Type B pancreatic cell (in vitro differentiated cells): ENCODE measurements around the gene HLA-C. TPM values are rescaled to one million over a fixed set of nuclear protein-coding genes. Genes with fewer than 3 reads are reported as not detected.

Experiments used
- DNase-seq: peaks from one replicate; pipeline ENCODE4 v3.0.0; 2021; ENCODE audit warnings: mixed read lengths; ENCODE audit not compliant: unreplicated experiment; ENCODE audit errors: extremely low spot score
- H3K27ac Mint-ChIP-seq: 2 replicates; pipeline ENCODE4 v1.8.0; 2021; ENCODE audit warnings: mild to moderate bottlenecking, mixed read lengths
- H3K27me3 Mint-ChIP-seq: 2 replicates; pipeline ENCODE4 v1.8.0; 2021; ENCODE audit warnings: mixed read lengths
- H3K36me3 Mint-ChIP-seq: 2 replicates; pipeline ENCODE4 v1.8.0; 2021; ENCODE audit warnings: mixed read lengths
- H3K4me1 Mint-ChIP-seq: one replicate; pipeline ENCODE4 v1.8.0; 2021; ENCODE audit warnings: mixed read lengths; ENCODE audit not compliant: unreplicated experiment
- H3K4me3 Mint-ChIP-seq: 2 replicates; pipeline ENCODE4 v1.8.0; 2021; ENCODE audit warnings: mild to moderate bottlenecking, mixed read lengths
- H3K9me3 Mint-ChIP-seq: 2 replicates; pipeline ENCODE4 v1.8.0; 2021; ENCODE audit warnings: mixed read lengths
- total RNA-seq: library from RNA; stranded (reverse); gene quantifications from 2 replicates; pipeline ENCODE4 v1.2.1, GENCODE V29; 2021; ENCODE audit warnings: low replicate concordance
- TF ChIP-seq, protein P1 (sequence below): fragments of 200-600 bp; sonication (generic); conservative IDR thresholded peaks from 2 replicates; pipeline ENCODE4 v1.5.0; 2021; ENCODE audit warnings: antibody characterized with exemption, mild to moderate bottlenecking

Gene HLA-C
- total RNA-seq, 1 donor from 2014 or later = 188 TPM

DNA sequence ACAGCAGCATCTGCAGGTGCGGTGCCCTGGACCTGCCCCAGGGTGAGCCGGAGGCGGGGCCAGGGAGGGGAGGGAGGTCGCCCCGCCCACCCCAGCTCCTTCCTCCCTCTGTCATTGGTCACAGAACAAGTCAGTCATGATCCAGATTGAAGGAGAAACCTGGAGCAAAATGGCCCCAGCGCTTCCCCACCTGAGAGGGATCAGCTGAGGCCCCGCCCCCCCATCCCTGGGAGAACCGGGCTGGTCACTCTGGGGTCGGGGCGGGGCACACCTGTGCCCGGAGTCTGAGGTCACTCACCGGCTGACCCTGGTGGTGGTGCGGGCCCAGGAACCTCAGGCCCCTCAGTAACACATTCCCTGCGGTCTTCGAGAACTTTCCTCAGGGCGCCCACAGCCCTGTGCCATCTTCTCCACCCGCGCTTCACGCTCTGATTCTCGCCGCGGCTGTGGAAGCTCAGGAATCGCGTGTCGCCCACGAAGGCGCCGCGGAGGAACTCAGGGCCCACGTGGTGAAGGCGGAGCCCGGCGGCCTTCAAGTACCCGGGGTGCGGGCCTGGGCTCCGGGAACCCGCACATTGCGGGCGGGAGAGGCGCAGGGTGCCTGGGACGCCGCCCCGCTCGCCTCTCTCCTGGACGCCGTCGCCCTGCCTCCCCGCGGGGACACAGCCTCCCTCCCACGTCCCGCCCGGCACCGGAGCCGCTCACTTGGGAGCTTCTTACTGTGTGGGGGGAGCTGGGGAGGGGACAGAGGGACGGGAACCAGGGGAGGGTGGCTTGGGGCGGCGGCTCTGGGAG is 36.4 kb upstream of the HLA-C start:
- TF ChIP-seq, protein P1, sequence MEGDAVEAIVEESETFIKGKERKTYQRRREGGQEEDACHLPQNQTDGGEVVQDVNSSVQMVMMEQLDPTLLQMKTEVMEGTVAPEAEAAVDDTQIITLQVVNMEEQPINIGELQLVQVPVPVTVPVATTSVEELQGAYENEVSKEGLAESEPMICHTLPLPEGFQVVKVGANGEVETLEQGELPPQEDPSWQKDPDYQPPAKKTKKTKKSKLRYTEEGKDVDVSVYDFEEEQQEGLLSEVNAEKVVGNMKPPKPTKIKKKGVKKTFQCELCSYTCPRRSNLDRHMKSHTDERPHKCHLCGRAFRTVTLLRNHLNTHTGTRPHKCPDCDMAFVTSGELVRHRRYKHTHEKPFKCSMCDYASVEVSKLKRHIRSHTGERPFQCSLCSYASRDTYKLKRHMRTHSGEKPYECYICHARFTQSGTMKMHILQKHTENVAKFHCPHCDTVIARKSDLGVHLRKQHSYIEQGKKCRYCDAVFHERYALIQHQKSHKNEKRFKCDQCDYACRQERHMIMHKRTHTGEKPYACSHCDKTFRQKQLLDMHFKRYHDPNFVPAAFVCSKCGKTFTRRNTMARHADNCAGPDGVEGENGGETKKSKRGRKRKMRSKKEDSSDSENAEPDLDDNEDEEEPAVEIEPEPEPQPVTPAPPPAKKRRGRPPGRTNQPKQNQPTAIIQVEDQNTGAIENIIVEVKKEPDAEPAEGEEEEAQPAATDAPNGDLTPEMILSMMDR = no peak
- Mint-ChIP-seq H3K4me1 (no peaks in the 10 kb centered on the region), H3K27ac (no peak overlapping the region), H3K9me3 (no peaks in the 10 kb centered on the region), H3K36me3 (no peaks in the 10 kb centered on the region), H3K27me3 (peaks cover 36% of the 10 kb centered on the region), H3K4me3 (no peak overlapping the region)
- DNase-seq = no peak

DNA sequence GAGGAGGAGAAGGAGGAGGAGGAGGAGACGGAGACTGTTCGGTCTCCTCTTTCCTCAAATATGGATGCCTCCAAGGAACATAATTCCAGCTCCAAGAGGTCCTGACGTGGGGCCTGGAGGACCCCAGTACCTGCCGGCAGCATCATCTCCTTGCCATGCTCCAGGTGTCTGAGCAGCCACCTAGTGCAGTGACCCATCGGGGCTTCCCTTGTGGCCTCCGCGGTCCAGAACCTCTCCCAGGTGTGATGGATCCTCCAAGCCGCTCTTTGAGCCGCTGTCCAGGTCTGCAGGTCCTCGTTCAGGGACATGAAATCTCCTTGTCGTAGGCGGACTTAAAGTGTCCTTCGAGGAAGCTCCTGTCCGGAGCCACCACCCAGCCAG is 35.8 kb upstream of the HLA-C start:
- peaks cover 35% of the 10 kb centered on the region for H3K27me3 Mint-ChIP-seq
- TF ChIP-seq, protein P1 = no peak
- H3K9me3 Mint-ChIP-seq = no peaks in the 10 kb centered on the region
- H3K27ac Mint-ChIP-seq = no peak overlapping the region
- H3K4me3 Mint-ChIP-seq = no peak overlapping the region
- no peak for DNase-seq
- no peaks in the 10 kb centered on the region for H3K36me3 Mint-ChIP-seq
- H3K4me1 Mint-ChIP-seq = no peaks in the 10 kb centered on the region

DNA sequence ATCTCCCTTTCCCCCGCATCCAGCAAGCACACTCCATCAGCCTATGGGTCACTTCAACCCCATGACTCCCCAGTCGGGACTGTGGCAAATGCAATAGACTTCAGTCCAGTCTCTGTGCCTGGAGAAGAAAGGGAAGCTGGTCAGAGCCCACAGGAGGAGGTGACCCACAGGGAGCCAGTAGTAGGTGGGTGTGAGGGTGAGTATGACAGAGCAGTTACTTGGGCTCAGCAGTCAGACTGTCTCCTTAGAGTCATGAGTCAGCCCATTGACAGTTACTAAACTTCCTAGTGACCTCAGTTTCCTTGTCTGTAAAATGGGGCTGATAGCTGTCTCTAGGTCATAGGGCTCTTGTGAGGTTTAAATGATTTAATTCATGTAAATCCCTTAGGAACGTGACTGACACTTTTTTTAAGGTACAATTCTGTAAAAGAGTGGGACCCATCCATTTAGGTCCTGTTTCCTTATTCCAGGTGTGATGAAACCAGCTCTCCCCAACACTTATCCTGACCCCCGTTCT is 33.9 kb upstream of the HLA-C start:
- no peaks in the 10 kb centered on the region for H3K36me3 Mint-ChIP-seq
- TF ChIP-seq, protein P1 = no peak
- no peaks in the 10 kb centered on the region for H3K9me3 Mint-ChIP-seq
- no peak overlapping the region for H3K27ac Mint-ChIP-seq
- no peak overlapping the region for H3K4me3 Mint-ChIP-seq
- no peaks in the 10 kb centered on the region for H3K4me1 Mint-ChIP-seq
- H3K27me3 Mint-ChIP-seq = peaks cover 39% of the 10 kb centered on the region
- DNase-seq = no peak

DNA sequence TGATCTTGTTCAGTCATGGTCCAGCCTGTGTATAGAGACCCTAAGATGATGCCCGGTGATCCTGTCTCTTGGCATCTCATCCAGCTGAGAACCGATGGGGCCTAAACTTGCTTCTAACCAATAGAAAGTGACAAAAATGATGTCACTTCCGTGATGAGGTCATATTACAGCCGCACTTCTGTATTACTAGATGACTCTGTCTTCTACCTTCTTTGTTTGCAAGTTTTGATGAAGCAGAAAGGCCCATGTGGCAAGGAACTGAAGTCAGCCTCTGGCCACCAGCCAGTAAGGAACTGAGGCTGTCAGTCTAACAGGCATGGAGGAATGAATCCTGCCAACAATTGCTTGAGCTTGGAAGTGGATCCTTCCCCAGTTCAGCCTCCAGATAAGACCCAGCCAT is 32.8 kb upstream of the HLA-C start:
- H3K27ac Mint-ChIP-seq = no peak overlapping the region
- H3K36me3 Mint-ChIP-seq = no peaks in the 10 kb centered on the region
- peaks cover 41% of the 10 kb centered on the region for H3K27me3 Mint-ChIP-seq
- no peaks in the 10 kb centered on the region for H3K9me3 Mint-ChIP-seq
- TF ChIP-seq, protein P1 = no peak
- H3K4me3 Mint-ChIP-seq = no peak overlapping the region
- H3K4me1 Mint-ChIP-seq = no peaks in the 10 kb centered on the region
- DNase-seq = no peak

DNA sequence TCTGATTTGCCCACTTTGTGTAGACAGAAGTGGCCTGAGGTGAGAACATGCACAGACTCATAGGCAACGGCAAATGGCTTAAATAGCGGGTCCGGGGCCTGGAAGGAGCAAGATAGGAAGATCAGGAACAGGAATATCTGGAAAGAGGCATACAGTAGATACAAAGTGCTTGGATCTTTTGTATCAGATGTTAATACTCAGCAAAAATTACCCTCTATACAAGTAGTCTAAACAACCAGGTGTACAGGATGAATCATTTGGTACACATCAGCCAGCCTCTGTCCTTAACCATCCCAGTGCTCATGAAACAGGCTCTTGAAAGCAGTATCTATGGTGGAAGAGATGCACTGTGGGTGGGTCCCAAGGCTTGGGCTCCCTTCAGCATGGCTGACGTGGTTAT is 28.9 kb upstream of the HLA-C start:
- TF ChIP-seq, protein P1 = no peak
- Mint-ChIP-seq H3K36me3 (no peaks in the 10 kb centered on the region), H3K27ac (no peak overlapping the region), H3K4me3 (no peak overlapping the region), H3K4me1 (no peaks in the 10 kb centered on the region), H3K9me3 (no peaks in the 10 kb centered on the region), H3K27me3 (peaks cover 63% of the 10 kb centered on the region)
- DNase-seq = no peak
